Measurements from ENCODE around the gene PURB. TPM values are rescaled to one million over a fixed set of nuclear protein-coding genes. Genes with fewer than 3 reads are reported as not detected.
"Not testable (repeated sequence)": the region's sequence is repeated elsewhere in the genome, so short reads cannot be mapped to it uniquely, and the experiment has no call there.

PURB gene
- total RNA-seq, 1 donor from 2014 or later, result 5.4 TPM

- no peak for TF ChIP-seq CTCF (conservative IDR thresholded peaks at IDR 0.05; ENCODE audit: low read depth, low read length)
- no peak for DNase-seq (ENCODE audit: low read depth)
- H3K4me3 ChIP-seq (ENCODE audit: low read depth, low read length), result peak overlapping the region; percentile 81
Measured at GRCh38 chr7:44846816-44847508, 38.4 kb downstream of the PURB start.

GRCh38 chr7:44846390-44846789 lies 38.9 kb downstream of the PURB start:
- H3K4me3 ChIP-seq (ENCODE audit: low read depth, low read length), result peak overlapping the region; percentile 81
- DNase-seq (ENCODE audit: low read depth), result not testable (repeated sequence)

GRCh38 chr7:44845451-44845850 lies 39.9 kb downstream of the PURB start:
- TF ChIP-seq CTCF (conservative IDR thresholded peaks at IDR 0.05; ENCODE audit: low read depth, low read length), result no peak
- H3K4me3 ChIP-seq (ENCODE audit: low read depth, low read length), result no peak overlapping the region
- no peak for DNase-seq (ENCODE audit: low read depth)

- H3K4me3 ChIP-seq (ENCODE audit: low read depth, low read length); DNase-seq (ENCODE audit: low read depth): not testable (repeated sequence)
Measured at GRCh38 chr7:44843440-44843839, 41.9 kb downstream of the PURB start.

- DNase-seq (ENCODE audit: low read depth); H3K4me3 ChIP-seq (ENCODE audit: low read depth, low read length): not testable (repeated sequence)
Measured at GRCh38 chr7:44842675-44843074, 42.7 kb downstream of the PURB start.

- H3K4me3 ChIP-seq (ENCODE audit: low read depth, low read length), result no peak overlapping the region
- TF ChIP-seq CTCF (conservative IDR thresholded peaks at IDR 0.05; ENCODE audit: low read depth, low read length), result no peak
Measured at GRCh38 chr7:44838751-44839150, 46.6 kb downstream of the PURB start.

GRCh38 chr7:44827567-44827966 lies 57.8 kb downstream of the PURB start:
- no peak overlapping the region for H3K4me3 ChIP-seq (ENCODE audit: low read depth, low read length)
- DNase-seq (ENCODE audit: low read depth), result no peak
- no peak for TF ChIP-seq CTCF (conservative IDR thresholded peaks at IDR 0.05; ENCODE audit: low read depth, low read length)

More at GRCh38 chr7:44838751-44839150, 46.6 kb downstream of the PURB start:
- DNase-seq (ENCODE audit: low read depth), result no peak

Other genes with a start within 250 kb of the PURB start
- 22.9 and 31.3 TPM in 2 replicates for gene ZMIZ2, start 136.7 kb downstream of the PURB start, total RNA-seq
- gene PPIA, start 88.8 kb downstream of the PURB start, total RNA-seq, result 3,738 and 4,469 TPM in 2 replicates
- gene H2AZ2, start 37.4 kb downstream of the PURB start, total RNA-seq, result 208 and 276 TPM in 2 replicates
- under 0.01 TPM in 1 of 2 replicates, not detected in the other for gene MYO1G, start 93.5 kb upstream of the PURB start, total RNA-seq
- 49.2 and 60.1 TPM in 2 replicates for gene CCM2, start 114.7 kb upstream of the PURB start, total RNA-seq
- 3.9 and 7.9 TPM in 2 replicates for gene NACAD, start 203.4 kb upstream of the PURB start, total RNA-seq
- gene TBRG4, start 226.2 kb upstream of the PURB start, total RNA-seq, result 74.4 and 119 TPM in 2 replicates

Data from epithelial cell of proximal tubule (primary cell).